D721Med (cell line): ENCODE data around the gene PNO1.
A peak's percentile ranks its signal among the peaks of the same experiment; 100 is the strongest.
"Not testable (repeated sequence)": the region's sequence is repeated elsewhere in the genome, so short reads cannot be mapped to it uniquely, and the experiment has no call there.

Source experiments
- DNase-seq: peaks from one replicate; pipeline ENCODE4 v3.0.0; 2011; ENCODE audit warnings: low spot score; ENCODE audit not compliant: insufficient read length
- FAIRE-seq: peaks from 2 replicates; lab custom pipeline; 2011; peaks lifted over from hg19 to GRCh38; lab: Jason Lieb, UNC
- CTCF ChIP-seq: IDR thresholded peaks from 2 replicates; pipeline ENCODE4 v1.5.1; 2012; ENCODE audit warnings: mild to moderate bottlenecking, control low read depth; ENCODE audit not compliant: insufficient read depth; ENCODE audit errors: missing control alignments

Gene PNO1

GRCh38 chr2:68157402-68158133, at the start of gene PNO1:
Gene PNO1, plus strand, starts transcription at chr2:68157888. Its CDS starts 47 bp downstream, at chr2:68157935.
- FAIRE-seq (peak; percentile 60), DNase-seq (peak; percentile 78)
- no peak for TF ChIP-seq CTCF

- DNase-seq (no peak), FAIRE-seq (no peak)
- no peak for TF ChIP-seq CTCF
Observed at GRCh38 chr2:68108120-68108519, 49.6 kb upstream of the PNO1 start.

GRCh38 chr2:68110102-68110501, 47.6 kb upstream of the PNO1 start:
- no peak for DNase-seq
- no peak for TF ChIP-seq CTCF
- FAIRE-seq = no peak

GRCh38 chr2:68115965-68116364, 41.7 kb upstream of the PNO1 start:
- no peak for TF ChIP-seq CTCF
- FAIRE-seq (no peak), DNase-seq (no peak)

- not testable (repeated sequence) for FAIRE-seq, DNase-seq
Observed at GRCh38 chr2:68117922-68118321, 39.8 kb upstream of the PNO1 start.

- no peak for FAIRE-seq
- no peak for TF ChIP-seq CTCF
Observed at GRCh38 chr2:68118816-68119215, 38.9 kb upstream of the PNO1 start.

GRCh38 chr2:68119504-68119903, 38.2 kb upstream of the PNO1 start:
- TF ChIP-seq CTCF = no peak
- no peak for FAIRE-seq
- DNase-seq = no peak

More at GRCh38 chr2:68118816-68119215, 38.9 kb upstream of the PNO1 start:
- DNase-seq = no peak
